Kidney (tissue), 14 donors: ENCODE measurements around the gene TMEM200B. TPM values are rescaled to one million over a fixed set of nuclear protein-coding genes. Genes with fewer than 3 reads are reported as not detected.
A peak's percentile ranks its signal among the peaks of the same experiment; 100 is the strongest.

Source experiments
- DNase-seq, 5 donors: peaks; one replicate each; pipeline ENCODE4 v3.0.0-alpha.2; 2013 to 2020
- FAIRE-seq: peaks from 2 replicates; lab custom pipeline; 2012; peaks lifted over from hg19 to GRCh38; lab: Jason Lieb, UNC
- H3K27ac ChIP-seq, 2 donors: one replicate each; pipeline ENCODE4 v1.7.0; 2013; ENCODE audit warnings: low read depth in 2 of 2, low read length in 2 of 2, inconsistent platforms in 1 of 2
- H3K27me3 ChIP-seq: one replicate; pipeline ENCODE4 v1.7.1; 2013; ENCODE audit warnings: low read length, inconsistent platforms; ENCODE audit not compliant: control insufficient read depth, insufficient read depth
- H3K36me3 ChIP-seq, 3 donors: one replicate each; pipeline versions ENCODE4 v1.7.0 to v1.7.1; 2013; ENCODE audit warnings: low read length in 3 of 3, control low read depth in 1 of 3, inconsistent platforms in 1 of 3; ENCODE audit not compliant: insufficient read depth in 3 of 3, control insufficient read depth in 2 of 3
- H3K4me1 ChIP-seq, 3 donors: one replicate each; pipeline versions ENCODE4 v1.7.0 to v1.7.1; 2013; ENCODE audit warnings: low read length in 3 of 3, inconsistent platforms in 1 of 3, low read depth in 1 of 3; ENCODE audit not compliant: control insufficient read depth in 2 of 3, insufficient read depth in 2 of 3
- H3K4me3 ChIP-seq, 3 donors: one replicate each; pipeline versions ENCODE4 v1.7.0 to v1.8.1; 2013; ENCODE audit warnings: low read length in 3 of 3, control low read depth in 1 of 3, inconsistent platforms in 1 of 3
- H3K9ac ChIP-seq, 3 donors: one replicate each; pipeline versions ENCODE4 v1.7.0 to v1.7.1; 2013; ENCODE audit warnings: low read length in 3 of 3, control low read depth in 1 of 3, inconsistent platforms in 1 of 3
- H3K9me3 ChIP-seq, 3 donors: one replicate each; pipeline versions ENCODE4 v1.7.0 to v1.7.1; 2013; ENCODE audit warnings: low read length in 3 of 3, control low read depth in 1 of 3, inconsistent platforms in 1 of 3; ENCODE audit not compliant: control insufficient read depth in 2 of 3, insufficient read depth in 1 of 3
- CTCF ChIP-seq: IDR thresholded peaks from 3 replicates; pipeline ENCODE4 v1.5.1; 2012; ENCODE audit warnings: mild to moderate bottlenecking, moderate library complexity, borderline replicate concordance; ENCODE audit not compliant: insufficient read depth; ENCODE audit errors: extremely low read depth
- intact Hi-C: fragments of 100-400 bp; cut with DNase I; formaldehyde crosslinking; loops from one replicate; pipeline ENCODE4 v1.11.1; 2022
- polyA plus RNA-seq: library from polyadenylated mRNA; stranded (reverse); fragments of 350-450 nt; fragmentation: Illumina TruSeq; extraction: RNeasy Lipid Tissue Mini Kit (QIAGEN cat#74804); gene quantifications from one replicate; pipeline ENCODE4 v1.2.3, GENCODE V29; 2014; ENCODE audit warnings: low read depth, low replicate concordance; ENCODE audit not compliant: insufficient read depth
- total RNA-seq: library from RNA; stranded (reverse); fragmentation: NEBNext Ultra II Directional; extraction: Animal tissue kit (Norgen Biotek cat#: 25700); gene quantifications from one replicate; pipeline ENCODE4 v1.2.1, GENCODE V29; 2021
- donor health status: control.
- donor health status: control.
- donor health status: control.
- donor health status: control.
- donor health status: control.
- donor health status: DM: yes; HTN: yes; CAD: no.
- donor health status: Normal renal cell carcinoma (clear cell type).

TMEM200B gene
- total and polyA plus RNA-seq, 2 donors from 2014 or later: 7.6 to 8.6 TPM

DNA sequence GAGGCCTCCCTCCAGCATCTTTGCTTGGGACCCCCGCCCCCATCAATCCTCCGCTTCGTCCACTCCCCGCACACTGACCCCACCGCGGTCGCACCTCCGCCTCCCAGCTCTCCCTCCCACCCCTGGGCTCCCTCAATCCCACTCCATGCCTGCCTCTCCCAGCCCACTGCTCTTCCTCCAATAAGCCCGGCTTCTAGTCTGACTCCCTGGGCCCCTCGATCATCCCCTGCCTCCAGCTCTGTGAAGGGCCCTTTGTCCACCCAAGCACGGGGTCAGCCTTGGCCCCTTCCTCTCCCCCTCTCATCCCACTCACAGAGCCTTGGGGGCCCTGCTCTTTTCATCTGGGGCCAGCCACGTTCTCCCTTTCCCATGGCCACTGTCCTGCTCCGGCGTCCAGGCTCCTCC lies 1.5 kb upstream of the TMEM200B start:
- FAIRE-seq (no peak), DNase-seq (peak in 1 of 5 donors; percentile 77)
- H3K9me3 ChIP-seq: no peaks in the 10 kb centered on the region
- peak overlapping the region; percentile 65 to 80 for H3K27ac ChIP-seq
- H3K4me1 ChIP-seq: peaks cover 0 to 6% (median 0%) of the 10 kb centered on the region in 3 donors
- no peaks in the 10 kb centered on the region for H3K36me3 ChIP-seq
- peak overlapping the region in 2 of 3 donors; percentile 60 to 82 for H3K9ac ChIP-seq
- no peak for TF ChIP-seq CTCF
- H3K4me3 ChIP-seq: peak overlapping the region in 2 of 3 donors; percentile 36 to 66
- intact Hi-C loops: no loop called here
- H3K27me3 ChIP-seq: no peaks in the 10 kb centered on the region

GRCh38 chr1:29124366-29125236 lies 898 bp upstream of the TMEM200B start:
- Histone ChIP-seq H3K27ac (peak overlapping the region; percentile 80 to 93), H3K36me3 (no peaks in the 10 kb centered on the region), H3K27me3 (no peaks in the 10 kb centered on the region), H3K9ac (peak overlapping the region; percentile 26 to 82 (median 60)), H3K4me3 (peak overlapping the region; percentile 36 to 66 (median 63)), H3K4me1 (peaks cover 0 to 6% (median 0%) of the 10 kb centered on the region in 3 donors), H3K9me3 (no peaks in the 10 kb centered on the region)
- DNase-seq: peak; percentile 88 to 97 (median 93)
- intact Hi-C loops: no loop called here
- FAIRE-seq: no peak
- TF ChIP-seq CTCF: peak; percentile 47

DNA sequence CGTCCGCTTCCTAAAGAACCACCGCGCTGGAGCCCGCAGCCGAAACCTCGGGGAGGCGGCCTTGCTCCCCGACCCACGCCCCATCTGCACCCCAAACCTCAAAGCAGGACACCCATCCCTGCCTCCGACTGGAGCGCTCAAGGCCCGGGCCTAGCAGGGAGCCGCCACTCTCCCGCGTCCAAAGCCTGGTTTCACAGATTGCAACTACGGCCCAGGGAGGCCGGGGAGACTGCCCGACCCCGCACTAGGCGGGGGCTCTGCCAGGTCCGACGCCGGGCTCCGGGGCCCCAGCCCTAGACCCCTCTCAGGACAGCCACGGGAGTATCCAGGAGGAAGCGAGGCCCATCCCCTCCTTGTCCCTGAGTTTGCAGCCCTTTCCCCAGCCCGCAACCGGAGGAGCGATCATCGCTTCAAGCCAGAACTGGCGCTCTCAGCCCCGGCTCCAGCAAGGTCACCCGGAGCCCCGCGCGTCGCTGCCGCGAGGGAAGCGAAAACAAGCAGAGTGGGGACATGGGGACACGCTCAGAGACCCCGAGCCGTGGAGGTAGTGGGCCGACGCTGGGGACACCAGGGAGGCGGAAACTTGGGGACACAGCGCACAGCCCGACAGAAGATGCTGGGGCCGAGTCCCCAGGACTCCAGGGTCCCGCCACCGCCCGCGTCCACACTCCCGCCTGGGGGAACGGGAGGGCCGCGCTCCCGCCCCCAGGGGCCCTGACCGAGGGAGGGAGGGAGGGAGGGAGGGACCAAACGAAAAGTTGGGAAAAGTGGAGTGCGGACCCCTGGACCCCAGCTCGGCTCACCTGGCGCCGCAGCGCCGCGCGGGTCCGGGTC lies 433 bp downstream of the TMEM200B start:
- Histone ChIP-seq H3K27me3 (no peaks in the 10 kb centered on the region), H3K4me3 (peak overlapping the region; percentile 36 to 62 (median 47))
- peak; percentile 44 to 83 (median 60) for DNase-seq

More for the DNA sequence above, 433 bp downstream of the TMEM200B start:
- FAIRE-seq: no peak
- peak overlapping the region; percentile 82 to 88 for H3K27ac ChIP-seq
- peaks cover 0 to 6% (median 0%) of the 10 kb centered on the region in 3 donors for H3K4me1 ChIP-seq
- H3K36me3 ChIP-seq: no peaks in the 10 kb centered on the region
- H3K9ac ChIP-seq: peak overlapping the region in 2 of 3 donors; percentile 22 to 67
- intact Hi-C loops: no loop called here
- no peak for TF ChIP-seq CTCF
- H3K9me3 ChIP-seq: no peaks in the 10 kb centered on the region
